Measurements from ENCODE around the gene OR2G2. TPM values are rescaled to one million over a fixed set of nuclear protein-coding genes. Genes with fewer than 3 reads are reported as not detected.

Gene OR2G2
- total RNA-seq, result not detected
- long read RNA-seq, result 0 reads

- ATAC-seq (no peak), DNase-seq (no peak)
- intact Hi-C loops (cut with DNase I), result no loop called here
Observed at GRCh38 chr1:247588060-247588459, at the start of gene OR2G2. Gene OR2G2, plus strand, starts transcription at chr1:247588360. Its CDS starts 0 bp downstream, at chr1:247588360.

- intact Hi-C loops (cut with DNase I), result no loop called here
- ATAC-seq (no peak), DNase-seq (no peak)
Observed at GRCh38 chr1:247538561-247538960, 49.6 kb upstream of the OR2G2 start.

- no peak for ATAC-seq
- intact Hi-C loops (cut with DNase I), result no loop called here
- no peak for DNase-seq
Observed at GRCh38 chr1:247539215-247539614, 48.9 kb upstream of the OR2G2 start.

- no peak for DNase-seq
- ATAC-seq, result no peak
- intact Hi-C loops (cut with DNase I), result no loop called here
Observed at GRCh38 chr1:247540581-247540980, 47.6 kb upstream of the OR2G2 start.

- ATAC-seq, result no peak
- DNase-seq, result no peak
- intact Hi-C loops (cut with DNase I), result no loop called here
Observed at GRCh38 chr1:247542811-247543210, 45.3 kb upstream of the OR2G2 start.

- ATAC-seq (no peak), DNase-seq (no peak)
- intact Hi-C loops (cut with DNase I), result no loop called here
Observed at GRCh38 chr1:247548092-247548491, 40.1 kb upstream of the OR2G2 start.

GRCh38 chr1:247548769-247549182, 39.4 kb upstream of the OR2G2 start, which contains the start of gene GCSAML:
Gene GCSAML, plus strand, starts transcription at chr1:247549134. Its CDS starts 58 bp downstream, at chr1:247549192.
- intact Hi-C loops (cut with DNase I), result no loop called here
- DNase-seq (no peak), ATAC-seq (no peak)

GRCh38 chr1:247551721-247552120, 36.4 kb upstream of the OR2G2 start:
- DNase-seq (no peak), ATAC-seq (no peak)
- intact Hi-C loops (cut with DNase I), result no loop called here

- ATAC-seq (no peak), DNase-seq (no peak)
- intact Hi-C loops (cut with DNase I), result no loop called here
Observed at GRCh38 chr1:247552231-247552630, 35.9 kb upstream of the OR2G2 start.

- ATAC-seq (no peak), DNase-seq (no peak)
- intact Hi-C loops (cut with DNase I), result no loop called here
Observed at GRCh38 chr1:247557926-247558674, 30.1 kb upstream of the OR2G2 start.

- ATAC-seq, result no peak
- intact Hi-C loops (cut with DNase I), result no loop called here
Observed at GRCh38 chr1:247561711-247562110, 26.4 kb upstream of the OR2G2 start.

GRCh38 chr1:247562198-247562597, 26.0 kb upstream of the OR2G2 start:
- DNase-seq (no peak), ATAC-seq (no peak)
- intact Hi-C loops (cut with DNase I), result no loop called here

More at GRCh38 chr1:247561711-247562110, 26.4 kb upstream of the OR2G2 start:
- DNase-seq, result no peak

- ATAC-seq, result no peak
- intact Hi-C loops (cut with DNase I), result no loop called here
- DNase-seq, result no peak
Observed at GRCh38 chr1:247574236-247574635, 13.9 kb upstream of the OR2G2 start.

- DNase-seq (no peak), ATAC-seq (no peak)
- intact Hi-C loops (cut with DNase I), result no loop called here
Observed at GRCh38 chr1:247574664-247575063, 13.5 kb upstream of the OR2G2 start.

GRCh38 chr1:247576514-247576913, 11.6 kb upstream of the OR2G2 start:
- DNase-seq (no peak), ATAC-seq (no peak)
- intact Hi-C loops (cut with DNase I), result no loop called here

- DNase-seq, result no peak
- ATAC-seq, result no peak
- intact Hi-C loops (cut with DNase I), result no loop called here
Observed at GRCh38 chr1:247578946-247579460, 9.2 kb upstream of the OR2G2 start.

GRCh38 chr1:247605286-247605685, 17.1 kb downstream of the OR2G2 start, which contains the start of gene OR2G3:
Gene OR2G3, plus strand, starts transcription at chr1:247605586. Its CDS starts 0 bp downstream, at chr1:247605586.
- DNase-seq (no peak), ATAC-seq (no peak)
- intact Hi-C loops (cut with DNase I), result no loop called here

GRCh38 chr1:247613405-247613804, 25.2 kb downstream of the OR2G2 start:
- intact Hi-C loops (cut with DNase I), result no loop called here

GRCh38 chr1:247614625-247615024, 26.5 kb downstream of the OR2G2 start:
- DNase-seq, result no peak
- intact Hi-C loops (cut with DNase I), result no loop called here
- ATAC-seq, result no peak

More at GRCh38 chr1:247613405-247613804, 25.2 kb downstream of the OR2G2 start:
- ATAC-seq (no peak), DNase-seq (no peak)

GRCh38 chr1:247627951-247628350, 39.8 kb downstream of the OR2G2 start:
- DNase-seq (no peak), ATAC-seq (no peak)
- intact Hi-C loops (cut with DNase I), result no loop called here

- no peak for ATAC-seq
- DNase-seq, result no peak
- intact Hi-C loops (cut with DNase I), result no loop called here
Observed at GRCh38 chr1:247638011-247638410, 49.9 kb downstream of the OR2G2 start.

Measured in left cardiac atrium (tissue), 4 donors.